IMR-90 (cell line): ENCODE results near the gene FOXK1. TPM values are rescaled to one million over a fixed set of nuclear protein-coding genes. Genes with fewer than 3 reads are reported as not detected.

Experiments
- ATAC-seq: fragments of 200-7000 bp; cut with Tn5 transposase; 2 replicates; pipeline ENCODE4 v1.9.1; 2020; ENCODE audit warnings: low read depth, mild to moderate bottlenecking, moderate library complexity
- BruUV-seq: library from RNA; stranded (reverse); fragments of 400-500 nt; replicated peaks from 2 replicates; lab custom pipeline; 2021; lab: Mats Ljungman, UMichigan
- CTCF ChIA-PET: fragments of 300-600 bp; formaldehyde crosslinking; extraction: SDS; loops from one replicate; lab custom pipeline; 2021; ENCODE audit warnings: antibody characterized with exemption; lab: Yijun Ruan, JAX
- POLR2A ChIA-PET: fragments of 300-600 bp; sonication (Branson Sonifier 250); formaldehyde crosslinking; loops from one replicate; lab custom pipeline; 2022; ENCODE audit warnings: antibody characterized with exemption; ENCODE audit not compliant: unreplicated experiment; lab: Charles Lee
- DNase-seq: peaks from one replicate; pipeline ENCODE4 v3.0.0; 2013
- H2AFZ ChIP-seq: replicated peaks from 2 replicates; pipeline ENCODE3; 2013; ENCODE audit warnings: low read length, mild to moderate bottlenecking; ENCODE audit not compliant: poor library complexity
- H2AK5ac ChIP-seq: 2 replicates; pipeline ENCODE4 v1.6.1; 2013; ENCODE audit warnings: low read depth, low read length, inconsistent platforms
- H2AK9ac ChIP-seq: replicated peaks from 2 replicates; pipeline ENCODE3; 2013; ENCODE audit warnings: mild to moderate bottlenecking, low read depth, low read length, moderate library complexity; ENCODE audit not compliant: poor library complexity
- H2BK120ac ChIP-seq: 2 replicates; pipeline ENCODE4 v1.6.1; 2013; ENCODE audit warnings: low read depth, low read length, inconsistent platforms
- H2BK15ac ChIP-seq: 3 replicates; pipeline ENCODE4 v1.6.1; 2013; ENCODE audit warnings: low read depth, low read length, inconsistent platforms
- H2BK20ac ChIP-seq: 2 replicates; pipeline ENCODE4 v1.6.1; 2013; ENCODE audit warnings: low read depth, mild to moderate bottlenecking, inconsistent platforms, low read length, moderate library complexity
- H2BK5ac ChIP-seq: 2 replicates; pipeline ENCODE4 v1.6.1; 2013; ENCODE audit warnings: mild to moderate bottlenecking, low read depth, low read length, inconsistent platforms; ENCODE audit not compliant: poor library complexity, severe bottlenecking
- H3K14ac ChIP-seq: replicated peaks from 2 replicates; pipeline ENCODE4 v1.6.1; 2013; ENCODE audit warnings: low read depth, low read length, inconsistent platforms
- H3K18ac ChIP-seq: 2 replicates; pipeline ENCODE4 v1.6.1; 2013; ENCODE audit warnings: low read depth, low read length, control low read depth
- H3K23ac ChIP-seq: 2 replicates; pipeline ENCODE4 v1.6.1; 2013; ENCODE audit warnings: low read depth, low read length, inconsistent platforms
- H3K27ac ChIP-seq: 2 replicates; pipeline ENCODE4 v1.5.1; 2013; ENCODE audit warnings: mild to moderate bottlenecking, control low read depth, low read length; ENCODE audit not compliant: insufficient read depth
- H3K27me3 ChIP-seq: 2 replicates; pipeline ENCODE4 v1.6.1; 2013; ENCODE audit warnings: low read length; ENCODE audit not compliant: control insufficient read depth, insufficient read depth
- H3K36me3 ChIP-seq: 2 replicates; pipeline ENCODE4 v1.6.1; 2013; ENCODE audit warnings: low read length, mixed read lengths; ENCODE audit not compliant: control insufficient read depth, insufficient read depth
- H3K4ac ChIP-seq: 2 replicates; pipeline ENCODE4 v1.6.1; 2013; ENCODE audit warnings: low read depth, low read length, inconsistent platforms
- H3K4me1 ChIP-seq: 2 replicates; pipeline ENCODE4 v1.6.1; 2013; ENCODE audit warnings: low read length, mixed read lengths; ENCODE audit not compliant: control insufficient read depth, insufficient read depth
- H3K4me2 ChIP-seq: 2 replicates; pipeline ENCODE4 v1.6.1; 2013; ENCODE audit warnings: low read depth, mild to moderate bottlenecking, control low read depth, low read length, moderate library complexity
- H3K4me3 ChIP-seq: 2 replicates; pipeline ENCODE4 v1.5.1; 2013; ENCODE audit warnings: low read depth, mild to moderate bottlenecking, control low read depth, low read length, moderate library complexity; ENCODE audit not compliant: insufficient read depth
- H3K56ac ChIP-seq: 2 replicates; pipeline ENCODE4 v1.6.1; 2013; ENCODE audit warnings: low read length, inconsistent platforms; ENCODE audit not compliant: insufficient read depth; ENCODE audit errors: extremely low read depth
- H3K79me1 ChIP-seq, 2 experiments: 2 replicates each; pipeline ENCODE4 v1.6.1; 2013; ENCODE audit warnings: low read length in 2 of 2, inconsistent platforms in 1 of 2, low read depth in 1 of 2
- H3K9ac ChIP-seq: 2 replicates; pipeline ENCODE4 v1.6.1; 2013; ENCODE audit warnings: low read depth, low read length, control low read depth
- H3K9me1 ChIP-seq: 2 replicates; pipeline ENCODE4 v1.6.1; 2013; ENCODE audit warnings: low read length, inconsistent platforms; ENCODE audit not compliant: insufficient read depth
- H3K9me3 ChIP-seq: 2 replicates; pipeline ENCODE4 v1.6.1; 2013; ENCODE audit warnings: low read length; ENCODE audit not compliant: control insufficient read depth, insufficient read depth
- H4K20me1 ChIP-seq: 2 replicates; pipeline ENCODE4 v1.6.1; 2013; ENCODE audit warnings: low read length, inconsistent platforms; ENCODE audit not compliant: insufficient read depth
- H4K5ac ChIP-seq: 2 replicates; pipeline ENCODE4 v1.6.1; 2013; ENCODE audit warnings: mild to moderate bottlenecking, low read depth, low read length, control low read depth
- H4K8ac ChIP-seq, 2 experiments: 2 replicates each; pipeline ENCODE4 v1.6.1; 2013; ENCODE audit warnings: low read depth in 2 of 2, low read length in 2 of 2, control low read depth in 1 of 2, inconsistent platforms in 1 of 2
- H4K91ac ChIP-seq: 2 replicates; pipeline ENCODE4 v1.6.1; 2013; ENCODE audit warnings: low read depth, low read length, inconsistent platforms; ENCODE audit not compliant: insufficient read depth
- CEBPB ChIP-seq: IDR thresholded peaks from 2 replicates; pipeline ENCODE4 v1.6.1; 2012; ENCODE audit warnings: low read depth, low read length, improper control_type of control experiment
- MAZ ChIP-seq: IDR thresholded peaks from 2 replicates; pipeline ENCODE4 v1.6.1; 2012; ENCODE audit warnings: low read depth, mild to moderate bottlenecking, low read length, improper control_type of control experiment, moderate library complexity, borderline replicate concordance
- MXI1 ChIP-seq: IDR thresholded peaks from 2 replicates; pipeline ENCODE4 v1.6.1; 2012; ENCODE audit warnings: low read depth, mild to moderate bottlenecking, low read length, moderate library complexity, borderline replicate concordance
- SMC3 ChIP-seq: fragments of 150-350 bp; IDR thresholded peaks from 2 replicates; pipeline ENCODE4 v1.6.1; 2016; ENCODE audit warnings: low read depth, mild to moderate bottlenecking, antibody characterized with exemption, low read length, moderate library complexity
- WGBS, 2 experiments: methylation state at CpG; one replicate each; pipeline versions ENCODE4 v1.1.5 to v1.1.7; 2013; ENCODE audit warnings: missing lambda C conversion rate in 2 of 2; ENCODE audit not compliant: insufficient read length in 1 of 2; ENCODE audit errors: extremely low coverage in 2 of 2; 5-methylcytosine and 5-hydroxymethylcytosine counted together
- dilution Hi-C: fragments of 300-500 bp; cut with HindIII; formaldehyde crosslinking; loops from one replicate; pipeline ENCODE4 v1.14.3; 2018; ENCODE audit warnings: low sequenced_read_pairs; ENCODE audit not compliant: unreplicated experiment
- in situ Hi-C: fragments of 300-500 bp; cut with MboI; formaldehyde crosslinking; loops from 3 replicates; pipeline ENCODE4 v1.14.3; 2019; ENCODE audit warnings: low sequenced_read_pairs, inconsistent platforms, mixed read lengths
- intact Hi-C: fragments of 100-400 bp; cut with micrococcal nuclease; formaldehyde crosslinking; loops from 2 replicates; pipeline ENCODE4 v1.10.0; 2022
- polyA plus RNA-seq, 3 experiments: library from polyadenylated mRNA; depleted of rRNA; stranded (reverse); fragments of >200 nt; gene quantifications; 2 replicates each; pipeline ENCODE4 v1.2.3, GENCODE V29; 2012; ENCODE audit warnings: low replicate concordance in 1 of 3
- total RNA-seq: library from RNA; depleted of rRNA; stranded (reverse); fragments of >200 nt; gene quantifications from 2 replicates; pipeline ENCODE4 v1.2.3, GENCODE V29; 2012
- TF ChIP-seq, protein P1 (sequence below): conservative IDR thresholded peaks from 2 replicates; pipeline ENCODE4 v1.5.1; 2012; ENCODE audit warnings: mild to moderate bottlenecking, low read depth, low read length, improper control_type of control experiment

Gene FOXK1
- total and polyA plus RNA-seq, 2 of the 4 experiments (the other 2 are of a cell fraction) = 4.3 to 8.8 TPM

DNA sequence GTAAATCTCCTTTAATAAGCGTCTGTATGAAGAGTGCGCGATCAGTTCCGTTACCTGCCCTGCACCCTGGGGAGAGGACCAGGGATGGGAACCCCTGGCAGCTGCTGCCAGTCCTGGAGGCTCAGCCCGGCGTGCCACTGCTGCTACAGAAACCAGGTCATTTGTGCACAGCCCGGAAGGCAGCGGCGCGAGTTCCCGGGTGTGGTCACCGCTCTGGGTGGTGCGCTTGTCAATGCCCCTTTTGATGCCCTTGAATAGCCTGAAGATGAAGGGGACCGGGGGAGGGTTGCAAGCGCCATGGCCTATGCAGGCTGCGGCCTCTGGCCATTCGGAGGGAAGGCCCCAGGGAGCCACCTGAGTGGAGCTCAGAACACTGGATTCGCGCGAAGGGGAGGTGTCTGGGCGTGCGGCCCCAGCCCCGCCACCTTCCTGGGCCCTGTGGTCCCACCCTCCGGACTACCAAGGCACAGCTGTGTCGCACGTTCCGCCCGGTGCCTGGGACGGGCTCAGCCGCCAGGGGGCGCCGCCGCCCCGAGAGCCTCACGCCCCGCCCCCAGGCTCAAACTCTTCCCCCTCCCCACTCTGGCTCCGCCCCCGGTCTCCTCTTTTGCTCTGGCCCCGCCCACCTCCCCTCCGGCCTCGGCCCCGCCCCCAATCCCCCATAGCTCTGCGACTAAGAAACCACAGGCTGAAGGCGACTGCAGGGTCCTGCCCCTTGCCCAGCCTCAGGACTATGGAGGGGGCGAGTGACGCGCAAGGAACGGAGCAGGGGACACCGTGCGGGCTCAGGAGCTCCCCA lies 109.8 kb downstream of the FOXK1 start:
- Histone ChIP-seq H3K27me3 (no peaks in the 10 kb centered on the region), H4K8ac (no peak overlapping the region), H3K14ac (no peak overlapping the region), H4K20me1 (no peaks in the 10 kb centered on the region), H3K9me3 (no peaks in the 10 kb centered on the region), H3K23ac (no peak overlapping the region), H2BK20ac (no peak overlapping the region), H3K9ac (no peak overlapping the region), H2BK15ac (no peak overlapping the region), H2AFZ (no peak overlapping the region), H3K18ac (no peak overlapping the region), H2BK5ac (no peak overlapping the region), H3K9me1 (0 out of 2 replicates have a peak, but pooled peaks cover 3% of the 10 kb centered on the region), H3K4me1 (no peaks in the 10 kb centered on the region), H2BK120ac (no peak overlapping the region), H3K4me3 (no peak overlapping the region), H3K4me2 (no peak overlapping the region), H3K79me1 (no peaks in the 10 kb centered on the region), H4K5ac (no peak overlapping the region), H3K56ac (no peak overlapping the region), H2AK9ac (no peak overlapping the region), H3K27ac (no peak overlapping the region), H3K4ac (no peak overlapping the region), H3K36me3 (peaks cover 49% of the 10 kb centered on the region), H4K91ac (no peak overlapping the region), H2AK5ac (no peak overlapping the region)
- WGBS, 2 experiments = 93% methylated on average over 15 of the region's 50 CpGs; no CpG with 5 or more reads in 1 of the 2 experiments
- no TSS peak for BruUV-seq
- in situ Hi-C loops = no loop called here
- intact Hi-C loops = no loop called here
- TF ChIP-seq CEBPB = no peak
- TF ChIP-seq, protein P1, sequence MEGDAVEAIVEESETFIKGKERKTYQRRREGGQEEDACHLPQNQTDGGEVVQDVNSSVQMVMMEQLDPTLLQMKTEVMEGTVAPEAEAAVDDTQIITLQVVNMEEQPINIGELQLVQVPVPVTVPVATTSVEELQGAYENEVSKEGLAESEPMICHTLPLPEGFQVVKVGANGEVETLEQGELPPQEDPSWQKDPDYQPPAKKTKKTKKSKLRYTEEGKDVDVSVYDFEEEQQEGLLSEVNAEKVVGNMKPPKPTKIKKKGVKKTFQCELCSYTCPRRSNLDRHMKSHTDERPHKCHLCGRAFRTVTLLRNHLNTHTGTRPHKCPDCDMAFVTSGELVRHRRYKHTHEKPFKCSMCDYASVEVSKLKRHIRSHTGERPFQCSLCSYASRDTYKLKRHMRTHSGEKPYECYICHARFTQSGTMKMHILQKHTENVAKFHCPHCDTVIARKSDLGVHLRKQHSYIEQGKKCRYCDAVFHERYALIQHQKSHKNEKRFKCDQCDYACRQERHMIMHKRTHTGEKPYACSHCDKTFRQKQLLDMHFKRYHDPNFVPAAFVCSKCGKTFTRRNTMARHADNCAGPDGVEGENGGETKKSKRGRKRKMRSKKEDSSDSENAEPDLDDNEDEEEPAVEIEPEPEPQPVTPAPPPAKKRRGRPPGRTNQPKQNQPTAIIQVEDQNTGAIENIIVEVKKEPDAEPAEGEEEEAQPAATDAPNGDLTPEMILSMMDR = peak; percentile 48
- TF ChIP-seq SMC3 = peak; percentile 23; the same call in 1 of the 2 replicates
- TF ChIP-seq MAZ = peak; percentile 62
- no peak for TF ChIP-seq MXI1
- ChIA-PET POLR2A (no interaction called here), CTCF (interaction anchor here (0.6 to 0.9 kb wide), 2 partner anchors 16 to 88 kb away, joined by 3 read pairs; partner anchors contain the start of gene AP5Z1)
- dilution Hi-C loops = no loop called here
- ATAC-seq = peak; percentile 67
- peak; percentile 15 for DNase-seq
